K562 (cell line): ENCODE data around the gene TRAF3.

ENCODE experiments used
- ATF4 ChIP-seq: fragments of 450-650 bp; formaldehyde crosslinking; IDR thresholded peaks from 2 replicates; pipeline ENCODE4 v1.4.0; 2022; ENCODE audit warnings: mild to moderate bottlenecking, moderate library complexity
- CREB1 ChIP-seq, 2 experiments: sonication (generic) in 1 of 2; formaldehyde crosslinking in 1 of 2; IDR thresholded peaks; 2 replicates each; pipeline versions ENCODE4 v1.6.1 to v1.8.0; 2012 to 2022; ENCODE audit warnings: inconsistent platforms in 1 of 2, mild to moderate bottlenecking in 1 of 2, missing genetic modification reagents in 1 of 2, moderate library complexity in 1 of 2
- EP300 ChIP-seq: IDR thresholded peaks from 2 replicates; pipeline ENCODE4 v1.6.1; 2012; ENCODE audit warnings: low read length, improper control_type of control experiment
- EZH2 ChIP-seq: IDR thresholded peaks from 2 replicates; pipeline ENCODE4 v1.6.1; 2012; ENCODE audit warnings: low read depth, mild to moderate bottlenecking, inconsistent platforms, low read length, borderline replicate concordance
- IRF1 ChIP-seq: sonication (generic); formaldehyde crosslinking; IDR thresholded peaks from 2 replicates; pipeline ENCODE4 v1.8.0; 2022; ENCODE audit warnings: missing genetic modification reagents, mild to moderate bottlenecking, borderline replicate concordance
- L3MBTL2 ChIP-seq: fragments of 450-650 bp; IDR thresholded peaks from 2 replicates; pipeline ENCODE4 v1.6.1; 2016; ENCODE audit warnings: mild to moderate bottlenecking, moderate library complexity
- NFE2 ChIP-seq: IDR thresholded peaks from 2 replicates; pipeline ENCODE4 v1.6.1; 2014; ENCODE audit warnings: antibody characterized with exemption, low read depth
- SIN3A ChIP-seq, 2 experiments: fragments of 150-350 bp in 1 of 2; IDR thresholded peaks; 2 replicates each; pipeline ENCODE4 v1.6.1; 2011 to 2016; ENCODE audit warnings: borderline replicate concordance in 2 of 2, low read depth in 2 of 2, low read length in 2 of 2, mild to moderate bottlenecking in 2 of 2, moderate library complexity in 2 of 2; ENCODE audit not compliant: control insufficient read depth in 1 of 2
- SLC30A9 ChIP-seq: fragments of 250-450 bp; sonication (Bioruptor Pico); IDR thresholded peaks from 2 replicates; pipeline ENCODE4 v1.8.0; 2022; ENCODE audit warnings: mild to moderate bottlenecking, moderate library complexity
- SP1 ChIP-seq: sonication (generic); formaldehyde crosslinking; IDR thresholded peaks from 2 replicates; pipeline ENCODE4 v1.8.1; 2022; ENCODE audit warnings: mild to moderate bottlenecking, missing genetic modification reagents
- SREBF2 ChIP-seq: sonication (generic); formaldehyde crosslinking; IDR thresholded peaks from 2 replicates; pipeline ENCODE4 v1.4.0; 2020; ENCODE audit warnings: mild to moderate bottlenecking, missing genetic modification reagents
- TAF1 ChIP-seq: IDR thresholded peaks from 2 replicates; pipeline ENCODE4 v1.6.1; 2011; ENCODE audit warnings: mild to moderate bottlenecking, low read length, moderate library complexity; ENCODE audit not compliant: insufficient read depth, control insufficient read depth, severe bottlenecking; ENCODE audit errors: extremely low read depth
- TCF3 ChIP-seq: sonication (generic); formaldehyde crosslinking; IDR thresholded peaks from 2 replicates; pipeline ENCODE4 v1.4.0; 2020; ENCODE audit warnings: mild to moderate bottlenecking, missing genetic modification reagents
- ZNF282 ChIP-seq: sonication (generic); formaldehyde crosslinking; IDR thresholded peaks from 2 replicates; pipeline ENCODE4 v1.8.1; 2023; ENCODE audit warnings: missing genetic modification reagents

- no peak for TF ChIP-seq SLC30A9 (CRISPR knock-in tag)
- TF ChIP-seq EP300 = no peak
- no peak for TF ChIP-seq CREB1 (IDR thresholded peaks at IDR 0.05)
- no peak for TF ChIP-seq CREB1 (CRISPR knock-in tag; IDR thresholded peaks at IDR 0.05)
- no peak for TF ChIP-seq ZNF282 (CRISPR knock-in tag)
- no peak for TF ChIP-seq L3MBTL2
- TF ChIP-seq NFE2 = no peak
- TF ChIP-seq EZH2 = no peak
- TF ChIP-seq SIN3A (IDR thresholded peaks at IDR 0.05; ENCODE audit: borderline replicate concordance in 2 of 2, control insufficient read depth in 1 of 2, low read depth in 2 of 2, low read length in 2 of 2) = no peak
- no peak for TF ChIP-seq IRF1 (CRISPR knock-in tag)
- no peak for TF ChIP-seq TAF1
- TF ChIP-seq ATF4 (CRISPR knock-in tag) = no peak
- no peak for TF ChIP-seq SP1 (CRISPR knock-in tag)
- no peak for TF ChIP-seq SREBF2 (CRISPR knock-in tag)
- TF ChIP-seq TCF3 (CRISPR knock-in tag) = no peak
These were observed 95.9 kb downstream of the TRAF3 start for GRCh38 chr14:102873131-102873530.
